NCI-H146 treated with DMSO at 0.1 percent for 48 hours (cell line): Measurements from ENCODE around the gene ZRANB3.
A peak's percentile ranks its signal among the peaks of the same experiment; 100 is the strongest.

ENCODE experiments used
- DNase-seq: peaks from one replicate; lab custom pipeline; 2025; ENCODE audit not compliant: unreplicated experiment; lab: John Stamatoyannopoulos, UW

Gene ZRANB3

GRCh38 chr2:135182601-135183000 lies 348.4 kb downstream of the ZRANB3 start:
- no peak for DNase-seq

DNA sequence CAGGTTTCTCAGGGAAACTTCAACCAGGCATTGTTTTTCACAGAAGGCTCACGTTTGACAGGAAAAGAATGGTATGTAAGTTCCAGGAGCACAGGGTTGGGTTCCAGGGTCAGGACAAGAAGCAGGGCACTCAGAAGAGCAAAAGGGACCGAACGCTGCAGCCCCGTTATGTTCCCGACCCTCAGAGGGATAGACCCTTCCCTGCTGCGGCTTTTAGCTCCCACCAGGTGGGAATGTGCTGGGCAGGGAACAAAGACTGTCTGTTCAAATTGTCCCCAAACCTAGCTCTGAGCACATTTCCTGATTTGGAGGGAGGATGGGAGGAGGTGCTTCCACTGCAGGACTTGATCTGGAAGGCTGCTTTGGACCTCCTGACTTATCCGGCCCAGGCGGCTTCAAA lies 348.8 kb downstream of the ZRANB3 start:
- no peak for DNase-seq

- DNase-seq, result no peak
These were observed 351.3 kb downstream of the ZRANB3 start for GRCh38 chr2:135179689-135180088.

- DNase-seq, result peak; percentile 90
These were observed 355.8 kb downstream of the ZRANB3 start for GRCh38 chr2:135175177-135175576.

DNA sequence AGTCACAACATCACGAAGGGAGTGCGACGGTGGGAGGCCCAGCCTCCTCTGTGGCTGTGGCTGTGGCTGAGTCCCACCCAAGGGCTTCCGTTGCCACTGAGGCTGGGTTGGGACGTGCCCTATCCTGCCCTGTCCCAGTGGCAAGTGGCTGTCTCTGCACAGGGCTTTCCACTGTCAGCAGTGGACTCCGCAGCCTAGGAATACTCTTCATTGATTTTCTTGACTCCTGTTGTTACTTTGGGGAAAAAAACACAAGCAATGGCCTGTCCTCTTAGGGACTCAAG lies 356.3 kb downstream of the ZRANB3 start:
- no peak for DNase-seq

DNA sequence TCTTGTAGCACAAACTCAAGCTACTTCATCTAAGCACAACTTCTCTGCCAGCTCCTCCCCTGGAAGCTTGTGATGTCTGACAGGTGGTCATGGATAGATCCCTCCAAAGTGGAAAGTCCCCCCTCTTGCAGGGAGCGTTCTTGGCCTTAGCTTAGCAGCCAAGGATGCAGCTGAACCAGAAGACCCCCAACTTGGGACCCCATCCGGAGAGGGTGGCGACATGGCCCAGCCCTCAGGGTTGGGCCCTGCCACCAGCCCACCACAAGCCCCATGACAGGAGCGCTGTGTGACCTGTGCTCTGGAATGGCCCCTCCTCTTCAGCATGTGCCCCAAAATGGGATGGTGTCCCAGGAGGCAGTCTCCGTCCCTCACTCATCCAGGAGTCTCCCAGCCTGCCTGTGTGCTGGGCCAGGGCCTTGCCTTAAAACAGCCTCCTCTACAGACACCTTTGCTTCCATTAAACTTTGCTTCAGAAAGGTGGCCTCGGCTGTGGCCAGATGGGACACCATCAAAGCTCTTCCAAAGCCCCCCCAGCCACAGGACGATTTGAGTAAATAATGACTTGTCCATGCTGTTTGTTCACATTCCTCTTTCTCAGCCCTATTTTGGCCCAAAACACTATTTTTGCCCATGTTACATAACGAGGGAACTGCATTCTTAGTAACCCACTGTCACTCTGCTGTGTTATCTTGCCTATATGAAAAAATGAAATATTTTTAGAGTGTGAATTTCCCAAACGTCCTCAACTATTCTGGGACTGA lies 356.8 kb downstream of the ZRANB3 start:
- no peak for DNase-seq

- DNase-seq, result no peak
These were observed 360.9 kb downstream of the ZRANB3 start for GRCh38 chr2:135169900-135170753.

GRCh38 chr2:135168204-135168856 lies 362.7 kb downstream of the ZRANB3 start:
- no peak for DNase-seq

GRCh38 chr2:135167273-135167672 lies 363.7 kb downstream of the ZRANB3 start:
- DNase-seq, result no peak

- peak; percentile 78 for DNase-seq
These were observed 366.6 kb downstream of the ZRANB3 start for GRCh38 chr2:135164431-135164830.

DNA sequence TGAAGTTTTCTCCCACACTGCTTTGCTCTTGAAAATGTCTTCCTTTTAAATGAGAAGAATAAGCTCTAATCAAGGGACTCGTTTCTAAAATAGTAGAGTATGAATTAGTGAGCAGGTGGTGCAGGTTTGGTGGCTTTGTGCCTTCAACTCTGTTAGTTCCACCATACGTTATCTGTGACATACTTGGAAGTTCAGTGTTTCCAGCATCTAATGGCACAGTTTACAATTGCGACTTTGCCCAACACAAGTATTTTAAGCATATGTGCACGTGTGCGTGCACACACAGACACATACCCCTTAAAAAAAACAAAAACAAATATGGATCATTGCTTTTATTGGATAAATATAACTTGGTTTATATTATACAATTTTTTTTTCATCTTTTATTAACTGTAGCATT lies 367.1 kb downstream of the ZRANB3 start:
- DNase-seq, result no peak

DNA sequence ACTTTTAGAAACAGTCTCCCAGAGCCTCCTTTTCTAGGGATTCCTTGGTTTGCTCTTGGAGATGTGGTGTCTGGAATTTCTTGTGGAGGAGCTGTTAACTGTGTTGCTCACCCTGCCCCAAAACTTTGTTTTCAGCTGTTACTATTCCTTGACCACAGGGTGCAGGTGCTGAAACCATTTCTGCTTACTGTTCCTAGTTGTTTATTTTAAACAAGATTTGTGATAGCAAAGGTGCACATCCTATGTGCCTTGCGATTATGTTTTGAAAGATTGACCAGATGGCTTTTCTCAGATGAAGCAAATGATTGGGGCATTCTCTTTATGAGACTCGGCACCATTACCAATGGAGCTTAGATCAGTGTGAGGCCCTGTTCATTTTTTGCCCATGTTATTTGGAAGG lies 367.7 kb downstream of the ZRANB3 start:
- no peak for DNase-seq

DNA sequence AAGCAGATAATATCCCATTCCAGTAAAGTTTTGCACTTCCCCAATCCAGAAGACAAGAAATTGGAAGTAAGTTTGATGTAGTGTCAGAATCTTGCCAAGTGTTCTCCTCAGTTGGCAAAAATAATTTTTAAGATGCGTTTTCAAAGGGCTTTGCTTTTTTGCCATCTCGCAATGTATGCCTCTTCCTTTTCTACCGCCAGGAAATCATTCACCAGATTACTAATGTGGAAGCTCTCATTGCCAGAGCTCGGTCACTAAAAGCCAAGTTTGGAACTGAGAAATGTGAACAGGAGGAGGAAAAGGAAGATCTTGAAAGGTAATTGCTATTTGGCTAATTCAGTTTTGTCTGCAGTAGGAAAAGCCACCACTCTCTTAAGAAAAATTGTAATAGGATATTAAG lies 368.2 kb downstream of the ZRANB3 start:
- DNase-seq, result no peak

GRCh38 chr2:135162377-135162776 lies 368.6 kb downstream of the ZRANB3 start:
- no peak for DNase-seq

DNA sequence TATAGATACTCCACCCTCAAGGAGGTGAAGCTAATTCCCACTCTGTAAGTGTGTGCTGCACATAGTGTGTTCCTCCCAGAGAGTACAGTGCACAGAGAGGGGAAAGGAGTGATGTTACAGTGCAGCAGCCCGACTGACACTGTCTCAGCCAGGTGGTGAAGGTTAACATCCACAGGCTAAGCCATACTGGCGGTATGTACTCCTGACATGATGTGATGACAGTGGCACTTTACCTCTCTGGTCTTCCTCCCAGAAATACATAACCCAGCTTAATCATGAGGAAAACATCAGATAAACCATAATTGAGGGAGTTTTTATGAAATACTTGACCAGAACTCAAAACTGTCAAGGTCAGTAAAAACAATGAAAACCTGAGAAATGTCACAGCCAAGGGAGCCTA lies 371.8 kb downstream of the ZRANB3 start:
- no peak for DNase-seq

DNA sequence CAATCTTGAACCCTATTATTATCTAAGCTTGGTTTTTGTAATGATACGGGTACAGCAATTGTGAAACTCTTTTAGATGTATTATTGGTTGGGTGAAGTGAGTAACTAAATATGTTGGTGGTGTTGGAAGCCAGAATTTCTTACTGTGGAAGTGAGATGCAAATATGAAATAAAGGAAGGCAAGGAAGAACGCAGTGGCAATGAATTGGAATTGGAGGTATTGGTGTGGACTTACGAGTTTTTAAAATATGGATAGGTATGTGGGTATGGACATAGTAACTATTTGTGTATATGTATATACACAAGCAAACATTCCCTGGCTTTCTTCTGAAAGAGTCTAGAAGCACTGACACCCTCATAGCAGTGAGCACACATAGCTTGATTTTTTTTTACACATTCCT lies 373.2 kb downstream of the ZRANB3 start:
- no peak for DNase-seq

DNA sequence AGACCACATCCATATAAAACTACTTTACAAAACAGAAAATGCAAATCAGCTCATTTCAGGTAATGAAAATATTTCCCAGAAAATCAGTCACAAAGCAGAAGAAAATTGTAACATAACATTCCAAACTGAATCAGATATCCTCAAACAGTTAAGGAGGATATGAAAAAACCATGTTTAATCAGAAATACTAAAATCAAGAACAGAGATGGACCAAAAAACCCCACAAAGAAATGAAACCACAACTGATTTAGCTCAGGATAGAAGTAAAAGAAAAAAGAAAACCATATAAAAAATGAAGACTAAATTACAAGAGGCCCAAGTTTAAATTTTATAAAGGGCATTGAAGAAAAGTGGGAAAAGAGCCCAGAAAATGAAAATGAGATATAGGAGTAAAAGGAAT lies 376.1 kb downstream of the ZRANB3 start:
- no peak for DNase-seq

- DNase-seq, result no peak
These were observed 378.7 kb downstream of the ZRANB3 start for GRCh38 chr2:135152361-135152760.

DNA sequence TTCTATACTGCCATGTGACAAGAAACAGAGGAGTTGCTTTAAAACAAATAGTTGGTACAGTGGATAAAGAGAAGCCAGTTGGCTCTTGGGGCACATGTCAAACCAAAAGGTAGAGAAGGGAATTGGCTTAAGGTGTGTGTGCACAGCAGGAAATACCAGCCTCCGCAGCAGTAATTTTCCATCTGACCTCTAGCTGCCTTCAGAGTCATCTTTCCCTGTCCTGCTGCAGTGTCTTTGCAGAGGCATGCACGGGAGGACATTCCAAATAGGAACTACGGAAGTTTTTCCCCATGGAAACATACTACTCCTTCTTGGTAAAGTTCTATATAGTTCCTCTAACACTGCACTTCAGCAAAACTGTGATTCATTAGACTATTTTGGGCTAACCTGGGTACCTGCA lies 379.4 kb downstream of the ZRANB3 start:
- DNase-seq, result no peak

- no peak for DNase-seq
These were observed 380.3 kb downstream of the ZRANB3 start for GRCh38 chr2:135150725-135151124.

- no peak for DNase-seq
These were observed 381.8 kb downstream of the ZRANB3 start for GRCh38 chr2:135149251-135149650.

DNA sequence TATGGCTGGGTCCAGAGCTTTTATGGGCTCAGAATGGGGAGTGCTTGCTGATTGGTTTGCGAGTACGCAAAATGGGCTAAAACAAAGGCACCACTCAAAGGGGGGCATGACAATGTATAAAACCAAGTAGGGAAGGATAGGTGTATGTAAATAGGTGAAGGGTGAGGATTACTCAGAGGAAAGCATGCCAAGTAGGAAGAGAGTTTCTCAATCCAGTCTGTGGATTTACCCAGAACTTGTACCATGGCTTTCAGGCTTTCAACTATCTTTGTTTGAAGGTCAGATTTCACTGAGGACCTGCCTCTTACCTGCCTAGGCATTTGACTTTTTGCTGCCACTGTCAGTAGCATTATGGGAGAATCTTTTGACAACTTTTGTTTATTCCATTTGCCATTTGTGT lies 386.7 kb downstream of the ZRANB3 start:
- DNase-seq, result no peak
